ENCODE measurements around the gene ZNF25. TPM values are rescaled to one million over a fixed set of nuclear protein-coding genes. Genes with fewer than 3 reads are reported as not detected.

The ZNF25 gene
- total and polyA plus RNA-seq, 9 of the 15 experiments (the other 6 are each of a cell fraction or from before 2014, with no cell fraction given): 0.62 to 2.3 (median 1.6) TPM

- TF ChIP-seq ETV1 (tag; conservative IDR thresholded peaks at IDR 0.05; ENCODE audit: low read depth) (no peak), POLR2AphosphoS5 (IDR thresholded peaks at IDR 0.05; ENCODE audit: control insufficient read depth, insufficient read depth, low read depth, low read length) (peak; percentile 62; the same call in 1 of the 2 replicates), ZBTB43 (CRISPR knock-in tag; IDR thresholded peaks at IDR 0.05) (no peak), ZNF184 (CRISPR knock-in tag; IDR thresholded peaks at IDR 0.05) (no peak), SMAD3 (CRISPR knock-in tag; conservative IDR thresholded peaks at IDR 0.05) (no peak), PHTF2 (CRISPR knock-in tag; IDR thresholded peaks at IDR 0.05) (no peak), NUFIP1 (IDR thresholded peaks at IDR 0.05; ENCODE audit: partially characterized antibody) (no peak), BMI1 (IDR thresholded peaks at IDR 0.05; ENCODE audit: low read length) (no peak), ZNF217 (CRISPR knock-in tag; IDR thresholded peaks at IDR 0.05) (no peak), GABPB1 (CRISPR knock-in tag; IDR thresholded peaks at IDR 0.05) (no peak; the same call in 1 of the 2 replicates), ZBTB34 (CRISPR knock-in tag; IDR thresholded peaks at IDR 0.05) (no peak), SIRT6 (IDR thresholded peaks at IDR 0.05; ENCODE audit: low read depth, low read length) (no peak), FOS (IDR thresholded peaks at IDR 0.05; ENCODE audit: extremely low read depth, insufficient read length) (no peak), STAT5A (IDR thresholded peaks at IDR 0.05; ENCODE audit: borderline replicate concordance, low read length) (no peak)
- TF ChIP-seq, protein P1, sequence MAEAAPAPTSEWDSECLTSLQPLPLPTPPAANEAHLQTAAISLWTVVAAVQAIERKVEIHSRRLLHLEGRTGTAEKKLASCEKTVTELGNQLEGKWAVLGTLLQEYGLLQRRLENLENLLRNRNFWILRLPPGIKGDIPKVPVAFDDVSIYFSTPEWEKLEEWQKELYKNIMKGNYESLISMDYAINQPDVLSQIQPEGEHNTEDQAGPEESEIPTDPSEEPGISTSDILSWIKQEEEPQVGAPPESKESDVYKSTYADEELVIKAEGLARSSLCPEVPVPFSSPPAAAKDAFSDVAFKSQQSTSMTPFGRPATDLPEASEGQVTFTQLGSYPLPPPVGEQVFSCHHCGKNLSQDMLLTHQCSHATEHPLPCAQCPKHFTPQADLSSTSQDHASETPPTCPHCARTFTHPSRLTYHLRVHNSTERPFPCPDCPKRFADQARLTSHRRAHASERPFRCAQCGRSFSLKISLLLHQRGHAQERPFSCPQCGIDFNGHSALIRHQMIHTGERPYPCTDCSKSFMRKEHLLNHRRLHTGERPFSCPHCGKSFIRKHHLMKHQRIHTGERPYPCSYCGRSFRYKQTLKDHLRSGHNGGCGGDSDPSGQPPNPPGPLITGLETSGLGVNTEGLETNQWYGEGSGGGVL (CRISPR knock-in tag; IDR thresholded peaks at IDR 0.05): no peak
- TF ChIP-seq, protein P2, sequence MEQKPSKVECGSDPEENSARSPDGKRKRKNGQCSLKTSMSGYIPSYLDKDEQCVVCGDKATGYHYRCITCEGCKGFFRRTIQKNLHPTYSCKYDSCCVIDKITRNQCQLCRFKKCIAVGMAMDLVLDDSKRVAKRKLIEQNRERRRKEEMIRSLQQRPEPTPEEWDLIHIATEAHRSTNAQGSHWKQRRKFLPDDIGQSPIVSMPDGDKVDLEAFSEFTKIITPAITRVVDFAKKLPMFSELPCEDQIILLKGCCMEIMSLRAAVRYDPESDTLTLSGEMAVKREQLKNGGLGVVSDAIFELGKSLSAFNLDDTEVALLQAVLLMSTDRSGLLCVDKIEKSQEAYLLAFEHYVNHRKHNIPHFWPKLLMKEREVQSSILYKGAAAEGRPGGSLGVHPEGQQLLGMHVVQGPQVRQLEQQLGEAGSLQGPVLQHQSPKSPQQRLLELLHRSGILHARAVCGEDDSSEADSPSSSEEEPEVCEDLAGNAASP (IDR thresholded peaks at IDR 0.05): no peak
- TF ChIP-seq, protein P3, sequence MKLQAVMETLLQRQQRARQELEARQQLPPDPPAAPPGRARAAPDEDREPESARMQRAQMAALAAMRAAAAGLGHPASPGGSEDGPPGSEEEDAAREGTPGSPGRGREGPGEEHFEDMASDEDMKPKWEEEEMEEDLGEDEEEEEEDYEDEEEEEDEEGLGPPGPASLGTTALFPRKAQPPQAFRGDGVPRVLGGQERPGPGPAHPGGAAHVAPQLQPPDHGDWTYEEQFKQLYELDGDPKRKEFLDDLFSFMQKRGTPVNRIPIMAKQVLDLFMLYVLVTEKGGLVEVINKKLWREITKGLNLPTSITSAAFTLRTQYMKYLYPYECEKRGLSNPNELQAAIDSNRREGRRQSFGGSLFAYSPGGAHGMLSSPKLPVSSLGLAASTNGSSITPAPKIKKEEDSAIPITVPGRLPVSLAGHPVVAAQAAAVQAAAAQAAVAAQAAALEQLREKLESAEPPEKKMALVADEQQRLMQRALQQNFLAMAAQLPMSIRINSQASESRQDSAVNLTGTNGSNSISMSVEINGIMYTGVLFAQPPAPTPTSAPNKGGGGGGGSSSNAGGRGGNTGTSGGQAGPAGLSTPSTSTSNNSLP (IDR thresholded peaks at IDR 0.05; ENCODE audit: borderline replicate concordance, low read depth, low read length): no peak
- TF ChIP-seq, protein P4, sequence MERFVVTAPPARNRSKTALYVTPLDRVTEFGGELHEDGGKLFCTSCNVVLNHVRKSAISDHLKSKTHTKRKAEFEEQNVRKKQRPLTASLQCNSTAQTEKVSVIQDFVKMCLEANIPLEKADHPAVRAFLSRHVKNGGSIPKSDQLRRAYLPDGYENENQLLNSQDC (CRISPR knock-in tag; IDR thresholded peaks at IDR 0.05): no peak
These were observed at the start of gene ZNF25 (continued) for GRCh38 chr10:37976091-37976879.

All from K562 (cell line).